GM12801 (cell line): ENCODE results near the gene DESI1.

Experiments
- TF ChIP-seq, protein P1 (sequence below): IDR thresholded peaks from one replicate; pipeline ENCODE4 v1.5.1; 2011; ENCODE audit warnings: control low read depth; ENCODE audit not compliant: insufficient read length; ENCODE audit errors: extremely low read depth

Gene DESI1

GRCh38 chr22:41620589-41621098, at the start of gene DESI1:
Gene DESI1, minus strand, starts transcription at chr22:41621043. Its CDS starts 204 bp downstream, at chr22:41620839.
- TF ChIP-seq, protein P1, sequence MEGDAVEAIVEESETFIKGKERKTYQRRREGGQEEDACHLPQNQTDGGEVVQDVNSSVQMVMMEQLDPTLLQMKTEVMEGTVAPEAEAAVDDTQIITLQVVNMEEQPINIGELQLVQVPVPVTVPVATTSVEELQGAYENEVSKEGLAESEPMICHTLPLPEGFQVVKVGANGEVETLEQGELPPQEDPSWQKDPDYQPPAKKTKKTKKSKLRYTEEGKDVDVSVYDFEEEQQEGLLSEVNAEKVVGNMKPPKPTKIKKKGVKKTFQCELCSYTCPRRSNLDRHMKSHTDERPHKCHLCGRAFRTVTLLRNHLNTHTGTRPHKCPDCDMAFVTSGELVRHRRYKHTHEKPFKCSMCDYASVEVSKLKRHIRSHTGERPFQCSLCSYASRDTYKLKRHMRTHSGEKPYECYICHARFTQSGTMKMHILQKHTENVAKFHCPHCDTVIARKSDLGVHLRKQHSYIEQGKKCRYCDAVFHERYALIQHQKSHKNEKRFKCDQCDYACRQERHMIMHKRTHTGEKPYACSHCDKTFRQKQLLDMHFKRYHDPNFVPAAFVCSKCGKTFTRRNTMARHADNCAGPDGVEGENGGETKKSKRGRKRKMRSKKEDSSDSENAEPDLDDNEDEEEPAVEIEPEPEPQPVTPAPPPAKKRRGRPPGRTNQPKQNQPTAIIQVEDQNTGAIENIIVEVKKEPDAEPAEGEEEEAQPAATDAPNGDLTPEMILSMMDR = no peak

- TF ChIP-seq, protein P1 = no peak
Measured at GRCh38 chr22:41668971-41669911, 48.4 kb upstream of the DESI1 start.

GRCh38 chr22:41664951-41665350, 44.1 kb upstream of the DESI1 start:
- TF ChIP-seq, protein P1 = no peak

GRCh38 chr22:41664490-41664889, 43.6 kb upstream of the DESI1 start:
- TF ChIP-seq, protein P1 = no peak

GRCh38 chr22:41661713-41662112, 40.9 kb upstream of the DESI1 start:
- TF ChIP-seq, protein P1 = no peak

GRCh38 chr22:41661088-41661487, 40.2 kb upstream of the DESI1 start:
- TF ChIP-seq, protein P1 = no peak

DNA sequence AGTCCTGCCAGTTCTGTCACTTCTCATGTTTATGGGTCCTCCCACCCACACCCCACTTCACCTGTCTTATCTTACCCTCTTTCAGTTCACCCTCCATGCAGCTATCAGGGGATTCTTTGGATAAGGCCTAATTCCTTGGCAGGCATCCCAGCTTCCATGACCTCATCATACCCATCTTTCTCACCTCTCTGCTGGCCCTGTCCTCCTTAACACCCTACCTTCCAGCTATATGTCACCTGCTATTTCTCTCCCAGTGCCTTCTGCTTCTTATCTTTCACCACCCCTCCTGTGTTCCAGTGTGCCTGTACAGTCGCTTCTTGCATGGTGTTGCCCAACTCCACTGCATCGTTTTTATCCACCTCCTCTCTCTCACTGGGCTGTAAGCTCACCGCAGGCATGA, 39.6 kb upstream of the DESI1 start:
- TF ChIP-seq, protein P1 = no peak
